H9 (cell line): ENCODE measurements around the gene DCHS2. TPM values are rescaled to one million over a fixed set of nuclear protein-coding genes. Genes with fewer than 3 reads are reported as not detected.
A peak's percentile ranks its signal among the peaks of the same experiment; 100 is the strongest.

Experiments used
- DNase-seq: peaks from one replicate; pipeline ENCODE4 v3.0.0-alpha.2; 2017
- H2AFZ ChIP-seq: one replicate; pipeline ENCODE4 v1.6.1; 2013; ENCODE audit warnings: mild to moderate bottlenecking, low read length, control low read depth, moderate library complexity
- H2AK5ac ChIP-seq: 2 replicates; pipeline ENCODE4 v1.6.1; 2013; ENCODE audit warnings: low read length, control low read depth, mixed read lengths; ENCODE audit not compliant: insufficient read length
- H2BK120ac ChIP-seq: one replicate; pipeline ENCODE4 v1.6.1; 2013; ENCODE audit warnings: low read depth, mild to moderate bottlenecking, low read length, control low read depth, inconsistent platforms; ENCODE audit not compliant: poor library complexity, severe bottlenecking
- H2BK12ac ChIP-seq: 2 replicates; pipeline ENCODE4 v1.6.1; 2013; ENCODE audit warnings: low read length, control low read depth, mixed read lengths, low read depth; ENCODE audit not compliant: insufficient read length
- H2BK15ac ChIP-seq: 2 replicates; pipeline ENCODE4 v1.6.1; 2013; ENCODE audit warnings: low read depth, low read length, control low read depth
- H2BK20ac ChIP-seq: one replicate; pipeline ENCODE4 v1.6.1; 2013; ENCODE audit warnings: low read depth, mild to moderate bottlenecking, low read length, control low read depth, inconsistent platforms; ENCODE audit not compliant: poor library complexity, severe bottlenecking
- H2BK5ac ChIP-seq: 2 replicates; pipeline ENCODE4 v1.6.1; 2013; ENCODE audit warnings: low read length, control low read depth, mixed read lengths; ENCODE audit not compliant: insufficient read length
- H3K14ac ChIP-seq: 2 replicates; pipeline ENCODE4 v1.6.1; 2013; ENCODE audit warnings: low read length, control low read depth; ENCODE audit not compliant: insufficient read depth
- H3K18ac ChIP-seq: 2 replicates; pipeline ENCODE4 v1.6.1; 2013; ENCODE audit warnings: low read depth, mild to moderate bottlenecking, mixed read lengths, low read length, control low read depth; ENCODE audit not compliant: insufficient read length
- H3K23ac ChIP-seq: 2 replicates; pipeline ENCODE4 v1.6.1; 2013; ENCODE audit warnings: low read length, control low read depth, mixed read lengths, low read depth; ENCODE audit not compliant: insufficient read length
- H3K23me2 ChIP-seq: 2 replicates; pipeline ENCODE4 v1.6.1; 2013; ENCODE audit warnings: low read depth, mild to moderate bottlenecking, mixed read lengths, low read length, control low read depth; ENCODE audit not compliant: insufficient read length, poor library complexity, severe bottlenecking
- H3K27ac ChIP-seq: 2 replicates; pipeline ENCODE4 v1.5.1; 2013; ENCODE audit warnings: low read length, control low read depth, mixed read lengths, low read depth; ENCODE audit not compliant: insufficient read length
- H3K27me3 ChIP-seq: 2 replicates; pipeline ENCODE4 v1.6.1; 2013; ENCODE audit warnings: low read length, control low read depth, inconsistent platforms; ENCODE audit not compliant: insufficient read depth
- H3K4ac ChIP-seq: 2 replicates; pipeline ENCODE4 v1.6.1; 2013; ENCODE audit warnings: low read depth, mild to moderate bottlenecking, control low read depth, inconsistent platforms, low read length, moderate library complexity
- H3K4me1 ChIP-seq: 2 replicates; pipeline ENCODE4 v1.6.1; 2013; ENCODE audit warnings: low read length, control low read depth, inconsistent platforms; ENCODE audit not compliant: insufficient read depth
- H3K4me2 ChIP-seq: 2 replicates; pipeline ENCODE4 v1.6.1; 2013; ENCODE audit warnings: low read length, control low read depth, mixed read lengths; ENCODE audit not compliant: insufficient read length, insufficient read depth
- H3K56ac ChIP-seq: 2 replicates; pipeline ENCODE4 v1.6.1; 2013; ENCODE audit warnings: low read depth, mild to moderate bottlenecking, mixed read lengths, low read length, control low read depth; ENCODE audit not compliant: insufficient read length
- H3K79me1 ChIP-seq: 2 replicates; pipeline ENCODE4 v1.6.1; 2013; ENCODE audit warnings: low read depth, mild to moderate bottlenecking, moderate library complexity, low read length, control low read depth, inconsistent platforms; ENCODE audit not compliant: insufficient read depth, poor library complexity, severe bottlenecking
- H3K79me2 ChIP-seq: 2 replicates; pipeline ENCODE4 v1.6.1; 2013; ENCODE audit warnings: low read length, control low read depth, inconsistent platforms; ENCODE audit not compliant: insufficient read depth
- H3K9ac ChIP-seq: 2 replicates; pipeline ENCODE4 v1.6.1; 2013; ENCODE audit warnings: low read length, control low read depth, mixed read lengths; ENCODE audit not compliant: insufficient read length; ENCODE audit errors: extremely low read depth
- H3K9me3 ChIP-seq: one replicate; pipeline ENCODE4 v1.6.1; 2013; ENCODE audit warnings: low read depth, low read length, inconsistent platforms; ENCODE audit not compliant: control insufficient read depth
- H3T11ph ChIP-seq: one replicate; pipeline ENCODE4 v1.6.1; 2013; ENCODE audit warnings: mild to moderate bottlenecking, low read length, control low read depth, inconsistent platforms
- H4K20me1 ChIP-seq: one replicate; pipeline ENCODE4 v1.6.1; 2013; ENCODE audit not compliant: control insufficient read depth, insufficient read length, insufficient read depth
- H4K5ac ChIP-seq: 2 replicates; pipeline ENCODE4 v1.6.1; 2013; ENCODE audit warnings: low read depth, mild to moderate bottlenecking, mixed read lengths, low read length, control low read depth; ENCODE audit not compliant: insufficient read length
- H4K8ac ChIP-seq: replicated peaks from 2 replicates; pipeline ENCODE4 v1.6.1; 2013; ENCODE audit warnings: low read length, control low read depth, mixed read lengths, low read depth; ENCODE audit not compliant: insufficient read length
- H4K91ac ChIP-seq: 2 replicates; pipeline ENCODE4 v1.6.1; 2013; ENCODE audit warnings: low read depth, mild to moderate bottlenecking, moderate library complexity, mixed read lengths, low read length, control low read depth; ENCODE audit not compliant: insufficient read length
- H3K27ac Mint-ChIP-seq, 3 experiments: 2 replicates in 2 of 3; 3 replicates in 1 of 3; pipeline ENCODE4 v1.8.0; 2020 to 2021; ENCODE audit warnings: mixed read lengths in 3 of 3, mild to moderate bottlenecking in 1 of 3, moderate library complexity in 1 of 3
- H3K27me3 Mint-ChIP-seq: 2 replicates; pipeline ENCODE4 v1.8.0; 2021; ENCODE audit warnings: low read depth, mild to moderate bottlenecking, moderate library complexity, mixed read lengths
- H3K36me3 Mint-ChIP-seq, 3 experiments: 2 replicates in 2 of 3; 3 replicates in 1 of 3; pipeline ENCODE4 v1.8.0; 2020 to 2021; ENCODE audit warnings: low read depth in 3 of 3, mixed read lengths in 3 of 3; ENCODE audit not compliant: insufficient read depth in 1 of 3
- H3K4me1 Mint-ChIP-seq, 2 experiments: 2 replicates each; pipeline ENCODE4 v1.8.0; 2020; ENCODE audit warnings: mixed read lengths in 2 of 2
- H3K4me3 Mint-ChIP-seq, 2 experiments: 2 replicates in 1 of 2; 3 replicates in 1 of 2; pipeline ENCODE4 v1.8.0; 2020 to 2021; ENCODE audit warnings: mild to moderate bottlenecking in 2 of 2, mixed read lengths in 2 of 2, moderate library complexity in 1 of 2
- H3K9me3 Mint-ChIP-seq, 2 experiments: 2 replicates in 1 of 2; 3 replicates in 1 of 2; pipeline ENCODE4 v1.8.0; 2020; ENCODE audit warnings: mild to moderate bottlenecking in 2 of 2, mixed read lengths in 2 of 2, moderate library complexity in 1 of 2
- CTCF ChIP-seq: fragments of 200-600 bp; sonication (generic); conservative IDR thresholded peaks from 3 replicates; pipeline ENCODE4 v1.8.0; 2021; ENCODE audit warnings: antibody characterized with exemption, mild to moderate bottlenecking
- WGBS: extraction: QIAGEN DNeasy Blood & Tissue Kit; methylation state at CpG from one replicate; pipeline ENCODE4 v1.1.7; 2013; ENCODE audit warnings: missing lambda C conversion rate, low lambda C conversion rate, mixed read lengths; ENCODE audit not compliant: insufficient read length; ENCODE audit errors: extremely low coverage; 5-methylcytosine and 5-hydroxymethylcytosine counted together
- total RNA-seq: library from RNA; stranded (reverse); gene quantifications from 2 replicates; pipeline ENCODE4 v1.2.1, GENCODE V29; 2021

DCHS2 gene
- total RNA-seq, 1 experiment from 2014 or later = 0.57 TPM

GRCh38 chr4:154492288-154492687 is 689 bp upstream of the DCHS2 start:
- H2BK12ac ChIP-seq = no peak overlapping the region
- H3K27ac ChIP-seq = no peak overlapping the region
- H3K23ac ChIP-seq = no peak overlapping the region
- H4K8ac ChIP-seq = no peak overlapping the region
- Mint-ChIP-seq H3K4me1 (peaks cover 9 to 15% of the 10 kb centered on the region in 2 experiments), H3K4me3 (peak overlapping the region; percentile 72 to 80), H3K27ac (no peak overlapping the region; a peak in 1 of 7 replicates), H3K27me3 (peaks cover 88% of the 10 kb centered on the region), H3K9me3 (peaks cover 3% of the 10 kb centered on the region in 2 experiments; a peak in 3 of 5 replicates), H3K36me3 (peaks cover 0 to 2% (median 0%) of the 10 kb centered on the region in 3 experiments; a peak in 2 of 7 replicates)
- WGBS = no CpG with 5 or more reads among the region's 16 CpGs
- no peak overlapping the region for H3K9ac ChIP-seq
- no peaks in the 10 kb centered on the region for H3K4me1 ChIP-seq
- no peaks in the 10 kb centered on the region for H3K9me3 ChIP-seq
- peaks cover 27% of the 10 kb centered on the region; the same call in 1 of the 2 replicates for H3K27me3 ChIP-seq
- no peak overlapping the region for H3T11ph ChIP-seq
- H2BK15ac ChIP-seq = no peak overlapping the region
- H3K4ac ChIP-seq = no peak overlapping the region
- no peak overlapping the region for H2BK5ac ChIP-seq
- H3K4me2 ChIP-seq = peak overlapping the region; percentile 48
- H4K5ac ChIP-seq = no peak overlapping the region
- H2BK120ac ChIP-seq = no peak overlapping the region
- H4K20me1 ChIP-seq = no peaks in the 10 kb centered on the region
- no peak overlapping the region for H2BK20ac ChIP-seq
- peaks cover 20% of the 10 kb centered on the region for H3K23me2 ChIP-seq
- no peaks in the 10 kb centered on the region for H3K79me1 ChIP-seq
- no peak overlapping the region for H3K18ac ChIP-seq
- no peak overlapping the region for H4K91ac ChIP-seq
- H3K79me2 ChIP-seq = no peaks in the 10 kb centered on the region
- no peak for TF ChIP-seq CTCF
- no peak overlapping the region for H2AFZ ChIP-seq
- H2AK5ac ChIP-seq = no peak overlapping the region
- no peak overlapping the region for H3K14ac ChIP-seq
- peak; percentile 31 for DNase-seq
- no peak overlapping the region for H3K56ac ChIP-seq
